Neuronal stem cell (in vitro differentiated cells): ENCODE results near the gene KIF6.

Experiments used
- DNase-seq: peaks from one replicate; pipeline ENCODE4 v3.0.0-alpha.2; 2013; ENCODE audit warnings: low spot score
- H2AFZ ChIP-seq: one replicate; pipeline ENCODE4 v1.6.1; 2013; ENCODE audit warnings: mild to moderate bottlenecking, low read length, inconsistent platforms
- H2AK5ac ChIP-seq: 2 replicates; pipeline ENCODE4 v1.6.1; 2013; ENCODE audit warnings: low read depth, mild to moderate bottlenecking, inconsistent platforms, low read length, moderate library complexity, mixed read lengths
- H2BK120ac ChIP-seq: 2 replicates; pipeline ENCODE4 v1.6.1; 2013; ENCODE audit warnings: low read depth, mild to moderate bottlenecking, inconsistent platforms, low read length, moderate library complexity, mixed read lengths
- H2BK12ac ChIP-seq: one replicate; pipeline ENCODE4 v1.6.1; 2013; ENCODE audit warnings: low read length, inconsistent platforms
- H2BK15ac ChIP-seq: 2 replicates; pipeline ENCODE4 v1.6.1; 2013; ENCODE audit warnings: mild to moderate bottlenecking, low read length, inconsistent platforms, mixed read lengths
- H2BK5ac ChIP-seq: one replicate; pipeline ENCODE4 v1.6.1; 2013; ENCODE audit warnings: inconsistent platforms, mild to moderate bottlenecking, low read length, moderate library complexity
- H3K14ac ChIP-seq: one replicate; pipeline ENCODE4 v1.6.1; 2013; ENCODE audit warnings: low read length, inconsistent platforms
- H3K18ac ChIP-seq: 2 replicates; pipeline ENCODE4 v1.6.1; 2013; ENCODE audit warnings: low read length, inconsistent platforms
- H3K23ac ChIP-seq: 2 replicates; pipeline ENCODE4 v1.6.1; 2013; ENCODE audit warnings: low read depth, mild to moderate bottlenecking, mixed read lengths, low read length, inconsistent platforms; ENCODE audit not compliant: poor library complexity
- H3K27ac ChIP-seq: replicated peaks from 3 replicates; pipeline ENCODE4 v1.5.1; 2013; ENCODE audit warnings: low read length, inconsistent platforms
- H3K27me3 ChIP-seq, 3 experiments: 2 replicates each; pipeline ENCODE4 v1.6.1; 2013; ENCODE audit warnings: low read length in 3 of 3, mild to moderate bottlenecking in 2 of 3, inconsistent platforms in 1 of 3, low read depth in 1 of 3, mixed read lengths in 1 of 3, moderate library complexity in 1 of 3; ENCODE audit not compliant: control insufficient read depth in 3 of 3, insufficient read depth in 3 of 3
- H3K36me3 ChIP-seq, 2 donors: replicated peaks in 1 of 2; 2 replicates each; pipeline ENCODE4 v1.6.1; 2013; ENCODE audit warnings: low read length in 2 of 2; ENCODE audit not compliant: control insufficient read depth in 2 of 2, insufficient read depth in 2 of 2
- H3K4ac ChIP-seq: 2 replicates; pipeline ENCODE4 v1.6.1; 2013; ENCODE audit warnings: inconsistent platforms, mild to moderate bottlenecking, low read length, moderate library complexity
- H3K4me1 ChIP-seq, 2 donors: 1 replicate in 1 of 2; 2 replicates in 1 of 2; pipeline ENCODE4 v1.6.1; 2013; ENCODE audit warnings: low read length in 2 of 2, low read depth in 1 of 2; ENCODE audit not compliant: control insufficient read depth in 2 of 2, insufficient read depth in 1 of 2
- H3K4me2 ChIP-seq: one replicate; pipeline ENCODE4 v1.6.1; 2013; ENCODE audit warnings: mild to moderate bottlenecking, low read length, inconsistent platforms; ENCODE audit not compliant: insufficient read depth, poor library complexity, severe bottlenecking
- H3K4me3 ChIP-seq, 2 donors: 2 replicates each; pipeline ENCODE4 v1.5.1; 2013; ENCODE audit warnings: low read length in 2 of 2, mild to moderate bottlenecking in 2 of 2, inconsistent platforms in 1 of 2, moderate library complexity in 1 of 2
- H3K79me1 ChIP-seq: one replicate; pipeline ENCODE4 v1.6.1; 2013; ENCODE audit warnings: low read depth, mild to moderate bottlenecking, inconsistent platforms, low read length, moderate library complexity
- H3K9ac ChIP-seq: one replicate; pipeline ENCODE4 v1.6.1; 2013; ENCODE audit warnings: mild to moderate bottlenecking, low read depth, low read length, inconsistent platforms; ENCODE audit not compliant: poor library complexity
- H3K9me3 ChIP-seq, 2 donors: replicated peaks in 1 of 2; 2 replicates each; pipeline versions ENCODE3 to v1.6.1; 2013; ENCODE audit warnings: low read length in 2 of 2, mild to moderate bottlenecking in 2 of 2, inconsistent platforms in 1 of 2, low read depth in 1 of 2, mixed read lengths in 1 of 2, moderate library complexity in 1 of 2; ENCODE audit not compliant: control insufficient read depth in 2 of 2, insufficient read depth in 1 of 2
- H4K8ac ChIP-seq: one replicate; pipeline ENCODE4 v1.6.1; 2013; ENCODE audit warnings: low read depth, mild to moderate bottlenecking, inconsistent platforms, low read length, moderate library complexity
- H4K91ac ChIP-seq: one replicate; pipeline ENCODE4 v1.6.1; 2013; ENCODE audit warnings: low read length, low read depth, mild to moderate bottlenecking, inconsistent platforms; ENCODE audit not compliant: poor library complexity
- WGBS, 2 donors: extraction: QIAGEN DNeasy Blood & Tissue Kit; methylation state at CpG; one replicate each; pipeline ENCODE4 v1.1.7; 2013; ENCODE audit warnings: missing lambda C conversion rate in 2 of 2, mixed read lengths in 1 of 2; ENCODE audit not compliant: insufficient read length in 2 of 2, insufficient replicate concordance in 1 of 2; ENCODE audit errors: extremely low coverage in 2 of 2; 5-methylcytosine and 5-hydroxymethylcytosine counted together

The KIF6 gene

GRCh38 chr6:39321761-39322160 lies 403.4 kb downstream of the KIF6 start:
- Histone ChIP-seq H3K18ac (no peak overlapping the region), H2BK5ac (no peak overlapping the region), H3K23ac (no peak overlapping the region), H3K4me2 (no peak overlapping the region), H3K4me1 (no peaks in the 10 kb centered on the region), H3K14ac (no peak overlapping the region), H3K27ac (no peak overlapping the region), H4K8ac (no peak overlapping the region), H4K91ac (no peak overlapping the region), H3K79me1 (no peaks in the 10 kb centered on the region), H3K27me3 (peaks cover 0 to 22% (median 0%) of the 10 kb centered on the region in 3 experiments), H3K4ac (no peak overlapping the region), H2BK120ac (no peak overlapping the region), H3K4me3 (no peak overlapping the region), H3K9me3 (no peaks in the 10 kb centered on the region), H2AFZ (no peak overlapping the region), H2BK12ac (no peak overlapping the region), H2AK5ac (no peak overlapping the region), H3K9ac (no peak overlapping the region), H2BK15ac (no peak overlapping the region), H3K36me3 (no peaks in the 10 kb centered on the region)
- no CpG with 5 or more reads among the region's 5 CpGs for WGBS, 2 donors
- no peak for DNase-seq

- Histone ChIP-seq H3K4me3 (no peak overlapping the region), H3K23ac (no peak overlapping the region), H3K4ac (no peak overlapping the region), H4K8ac (no peak overlapping the region), H4K91ac (no peak overlapping the region), H3K4me1 (no peaks in the 10 kb centered on the region), H2BK12ac (no peak overlapping the region), H2BK120ac (no peak overlapping the region), H2AFZ (no peak overlapping the region), H2BK5ac (no peak overlapping the region), H3K9me3 (no peaks in the 10 kb centered on the region), H3K27me3 (peaks cover 0 to 34% (median 3%) of the 10 kb centered on the region in 3 experiments), H2BK15ac (no peak overlapping the region), H3K4me2 (no peak overlapping the region), H3K36me3 (no peaks in the 10 kb centered on the region), H3K79me1 (no peaks in the 10 kb centered on the region), H3K27ac (no peak overlapping the region), H2AK5ac (no peak overlapping the region), H3K18ac (no peak overlapping the region), H3K14ac (no peak overlapping the region), H3K9ac (no peak overlapping the region)
- DNase-seq: no peak
- no CpG with 5 or more reads among the region's 10 CpGs for WGBS, 2 donors
Measured at GRCh38 chr6:39320363-39320984, 404.7 kb downstream of the KIF6 start.

GRCh38 chr6:39319621-39320362 lies 405.4 kb downstream of the KIF6 start:
- no peak overlapping the region for H3K18ac ChIP-seq
- H3K4me1 ChIP-seq: no peaks in the 10 kb centered on the region
- no CpG with 5 or more reads among the region's 13 CpGs for WGBS, 2 donors
- H4K91ac ChIP-seq: no peak overlapping the region
- H3K36me3 ChIP-seq: no peaks in the 10 kb centered on the region
- H3K27ac ChIP-seq: no peak overlapping the region
- DNase-seq: no peak
- peaks cover 0 to 40% (median 10%) of the 10 kb centered on the region in 3 experiments for H3K27me3 ChIP-seq
- H2BK120ac ChIP-seq: no peak overlapping the region
- no peak overlapping the region for H2BK15ac ChIP-seq
- H2AK5ac ChIP-seq: no peak overlapping the region
- H2BK5ac ChIP-seq: no peak overlapping the region
- no peak overlapping the region for H3K23ac ChIP-seq
- no peak overlapping the region for H3K4ac ChIP-seq
- H3K14ac ChIP-seq: no peak overlapping the region
- no peak overlapping the region for H4K8ac ChIP-seq
- no peaks in the 10 kb centered on the region for H3K79me1 ChIP-seq
- no peak overlapping the region for H3K9ac ChIP-seq
- no peak overlapping the region for H3K4me2 ChIP-seq
- no peak overlapping the region for H2AFZ ChIP-seq
- H2BK12ac ChIP-seq: no peak overlapping the region
- H3K4me3 ChIP-seq: peak overlapping the region in 1 of 2 donors; percentile 46
- no peaks in the 10 kb centered on the region for H3K9me3 ChIP-seq

- no peak overlapping the region for H2BK5ac ChIP-seq
- H4K91ac ChIP-seq: no peak overlapping the region
- H3K4me1 ChIP-seq: peaks cover 0 to 4% of the 10 kb centered on the region in 2 donors
- H3K9ac ChIP-seq: no peak overlapping the region
- H3K79me1 ChIP-seq: no peaks in the 10 kb centered on the region
- no peak overlapping the region for H3K4ac ChIP-seq
- H3K23ac ChIP-seq: no peak overlapping the region
- H3K4me2 ChIP-seq: no peak overlapping the region
- H3K18ac ChIP-seq: no peak overlapping the region
- H3K14ac ChIP-seq: no peak overlapping the region
- H2AK5ac ChIP-seq: no peak overlapping the region
- no peak overlapping the region for H4K8ac ChIP-seq
- no peak overlapping the region for H2BK15ac ChIP-seq
- no peak overlapping the region for H3K4me3 ChIP-seq
- H2BK120ac ChIP-seq: no peak overlapping the region
- DNase-seq: no peak
- peaks cover 14 to 66% (median 35%) of the 10 kb centered on the region in 3 experiments for H3K27me3 ChIP-seq
- H3K36me3 ChIP-seq: no peaks in the 10 kb centered on the region
- no peak overlapping the region for H2BK12ac ChIP-seq
- no peaks in the 10 kb centered on the region for H3K9me3 ChIP-seq
- H3K27ac ChIP-seq: no peak overlapping the region
- WGBS, 2 donors: no CpG with 5 or more reads among the region's 3 CpGs
- no peak overlapping the region for H2AFZ ChIP-seq
Measured at GRCh38 chr6:39317256-39317655, 408.0 kb downstream of the KIF6 start.
